ENCODE measurements around the gene SEPTIN1.

Gene SEPTIN1

DNA sequence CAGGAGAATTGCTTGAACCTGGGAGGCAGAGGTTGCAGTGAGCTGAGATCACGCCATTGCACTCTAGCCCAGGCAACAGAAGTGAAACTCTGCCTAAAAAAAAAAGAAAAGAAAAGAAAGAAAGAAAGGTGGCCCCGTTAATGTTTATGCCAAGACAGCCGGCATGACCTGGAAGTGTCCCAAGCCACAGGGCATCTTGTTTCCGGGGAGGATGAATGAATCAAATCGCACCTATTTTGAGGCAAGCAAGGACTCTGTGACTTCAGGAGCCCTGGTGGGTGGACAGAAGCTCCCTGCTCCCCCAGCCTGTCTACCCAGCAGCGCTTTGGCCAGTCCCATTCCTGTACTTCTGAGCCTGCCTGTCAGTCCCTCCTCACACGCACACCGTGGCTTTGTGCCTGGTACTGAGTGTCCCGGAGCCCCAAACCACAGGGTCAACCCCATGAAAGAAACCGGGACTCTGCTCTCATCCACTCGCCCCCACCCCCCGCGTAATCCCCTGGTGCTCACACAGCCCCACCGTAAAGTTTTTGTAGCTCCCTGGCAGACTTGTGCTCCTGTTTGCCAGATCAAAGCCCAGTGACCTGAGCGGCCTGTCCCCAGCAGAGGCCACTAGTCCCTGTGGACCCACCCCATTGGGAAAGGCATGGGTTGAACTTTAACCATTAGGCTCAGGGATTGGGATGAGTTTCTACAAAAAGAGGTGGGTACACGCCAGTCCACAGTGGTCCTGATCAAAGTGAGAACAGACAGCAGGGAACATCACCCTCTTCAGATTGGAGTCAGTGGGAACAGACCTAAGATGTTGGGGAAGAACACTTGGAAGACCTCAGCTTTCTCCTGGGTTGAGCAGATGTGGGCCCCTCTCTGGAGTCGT is 46.5 kb downstream of the SEPTIN1 start:
- peak overlapping the region; percentile 80 for H3K27ac ChIP-seq
- TF ChIP-seq ZFX (IDR thresholded peaks at IDR 0.05): no peak
- TF ChIP-seq, protein P1, sequence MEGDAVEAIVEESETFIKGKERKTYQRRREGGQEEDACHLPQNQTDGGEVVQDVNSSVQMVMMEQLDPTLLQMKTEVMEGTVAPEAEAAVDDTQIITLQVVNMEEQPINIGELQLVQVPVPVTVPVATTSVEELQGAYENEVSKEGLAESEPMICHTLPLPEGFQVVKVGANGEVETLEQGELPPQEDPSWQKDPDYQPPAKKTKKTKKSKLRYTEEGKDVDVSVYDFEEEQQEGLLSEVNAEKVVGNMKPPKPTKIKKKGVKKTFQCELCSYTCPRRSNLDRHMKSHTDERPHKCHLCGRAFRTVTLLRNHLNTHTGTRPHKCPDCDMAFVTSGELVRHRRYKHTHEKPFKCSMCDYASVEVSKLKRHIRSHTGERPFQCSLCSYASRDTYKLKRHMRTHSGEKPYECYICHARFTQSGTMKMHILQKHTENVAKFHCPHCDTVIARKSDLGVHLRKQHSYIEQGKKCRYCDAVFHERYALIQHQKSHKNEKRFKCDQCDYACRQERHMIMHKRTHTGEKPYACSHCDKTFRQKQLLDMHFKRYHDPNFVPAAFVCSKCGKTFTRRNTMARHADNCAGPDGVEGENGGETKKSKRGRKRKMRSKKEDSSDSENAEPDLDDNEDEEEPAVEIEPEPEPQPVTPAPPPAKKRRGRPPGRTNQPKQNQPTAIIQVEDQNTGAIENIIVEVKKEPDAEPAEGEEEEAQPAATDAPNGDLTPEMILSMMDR (conservative IDR thresholded peaks at IDR 0.05): no peak

DNA sequence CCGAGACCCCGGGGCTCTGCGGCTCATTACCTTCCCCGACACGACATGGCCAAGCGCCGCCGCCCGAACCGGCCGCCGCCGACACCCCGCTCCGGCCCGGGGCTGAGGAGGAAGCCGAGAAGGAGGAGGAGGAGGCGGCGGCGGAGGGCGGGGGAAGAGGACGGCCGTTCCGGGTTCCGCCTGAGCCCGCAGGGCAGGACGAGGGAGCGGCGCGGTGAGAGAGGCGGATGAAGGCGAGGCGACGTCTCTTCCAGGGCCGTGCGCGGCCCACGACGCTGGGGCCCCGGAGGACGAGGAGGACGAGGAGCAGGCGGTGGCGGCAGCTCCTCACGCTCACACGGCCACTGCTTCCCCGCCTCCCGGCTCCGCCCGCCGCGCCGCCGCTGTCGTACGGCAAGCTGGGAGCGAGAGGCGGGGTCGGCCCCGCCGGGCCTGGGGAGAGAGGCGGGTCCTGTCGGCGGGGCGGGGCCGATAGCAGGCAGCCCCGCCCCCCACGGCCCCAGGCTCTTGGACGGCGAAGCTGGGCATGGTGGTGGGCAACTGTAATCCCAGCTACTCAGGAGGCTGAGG is 47.2 kb downstream of the SEPTIN1 start:
- peak overlapping the region; percentile 80 for H3K27ac ChIP-seq

DNA sequence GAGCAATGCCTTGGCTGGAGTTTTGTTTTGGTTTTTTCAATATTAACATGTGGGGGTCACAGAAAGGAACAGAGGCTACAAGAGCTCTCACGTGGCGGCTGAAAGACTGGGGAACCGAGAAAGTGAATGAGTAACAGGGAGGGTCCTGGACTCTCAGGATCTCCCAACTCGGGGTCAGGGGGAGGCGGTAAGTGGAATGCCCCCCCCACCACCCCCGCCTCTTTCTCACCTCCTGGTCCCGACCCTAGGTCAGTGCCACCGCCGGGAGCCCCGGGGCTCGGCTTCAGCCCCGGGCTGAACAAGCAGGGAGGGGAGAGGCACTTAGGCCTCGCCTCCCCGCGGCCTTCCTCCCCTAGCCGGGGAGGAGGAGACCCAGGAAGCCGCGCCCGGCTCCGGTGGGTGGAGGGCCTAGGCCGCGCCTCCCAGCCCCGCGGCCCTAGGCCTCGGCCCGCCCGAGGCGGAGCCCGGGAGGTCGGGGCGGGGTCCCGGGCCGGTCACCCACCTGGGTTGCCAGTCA is 47.8 kb downstream of the SEPTIN1 start:
- 0 out of 2 replicates have a peak, but pooled peaks have one; percentile 8 for TF ChIP-seq ZFX (IDR thresholded peaks at IDR 0.05)
- peak overlapping the region; percentile 80 for H3K27ac ChIP-seq

All from C4-2B (cell line).